Cardiac muscle cell (in vitro differentiated cells and primary cell): Measurements from ENCODE around the gene IP6K3. TPM values are rescaled to one million over a fixed set of nuclear protein-coding genes. Genes with fewer than 3 reads are reported as not detected.

Experiments
- DNase-seq, 2 donors: peaks; one replicate each; pipeline versions ENCODE4 v3.0.0 to v3.0.0-alpha.2; 2010 to 2017; ENCODE audit warnings: low read depth in 1 of 2, low spot score in 1 of 2
- H3K27ac ChIP-seq: fragments of 200-600 bp; sonication (generic); 2 replicates; pipeline ENCODE4 v1.5.1; 2016
- H3K27me3 ChIP-seq: fragments of 200-600 bp; sonication (generic); 2 replicates; pipeline ENCODE4 v1.6.0; 2016; ENCODE audit warnings: control low read depth
- H3K36me3 ChIP-seq: fragments of 200-600 bp; sonication (generic); 2 replicates; pipeline ENCODE4 v1.5.1; 2016; ENCODE audit warnings: control low read depth
- H3K4me1 ChIP-seq: fragments of 200-600 bp; sonication (generic); 2 replicates; pipeline ENCODE4 v1.8.1; 2017; ENCODE audit warnings: low read depth, mild to moderate bottlenecking, mixed run types
- H3K4me3 ChIP-seq: fragments of 200-600 bp; sonication (generic); 2 replicates; pipeline ENCODE4 v1.5.1; 2016; ENCODE audit warnings: mild to moderate bottlenecking
- H3K9me3 ChIP-seq: fragments of 200-600 bp; sonication (generic); 2 replicates; pipeline ENCODE4 v1.5.1; 2017; ENCODE audit warnings: low read depth, mild to moderate bottlenecking, control low read depth
- polyA plus RNA-seq: library from polyadenylated mRNA; unstranded; fragments of >200 nt; fragmentation: Nextera tagmentation; extraction: Ambion mirVana; gene quantifications from 2 replicates; pipeline ENCODE4 v1.2.1, GENCODE V29; 2016
- total RNA-seq: library from RNA; depleted of rRNA; stranded (reverse); fragments of >200 nt; gene quantifications from 2 replicates; pipeline ENCODE4 v1.2.3, GENCODE V29; 2016
- TF ChIP-seq, protein P1 (sequence below): IDR thresholded peaks from 2 replicates; pipeline ENCODE4 v1.5.1; 2012; ENCODE audit warnings: low read depth, mild to moderate bottlenecking, low read length

The IP6K3 gene
- total and polyA plus RNA-seq, 2 experiments from 2014 or later, result 2.9 to 5.0 TPM

DNA sequence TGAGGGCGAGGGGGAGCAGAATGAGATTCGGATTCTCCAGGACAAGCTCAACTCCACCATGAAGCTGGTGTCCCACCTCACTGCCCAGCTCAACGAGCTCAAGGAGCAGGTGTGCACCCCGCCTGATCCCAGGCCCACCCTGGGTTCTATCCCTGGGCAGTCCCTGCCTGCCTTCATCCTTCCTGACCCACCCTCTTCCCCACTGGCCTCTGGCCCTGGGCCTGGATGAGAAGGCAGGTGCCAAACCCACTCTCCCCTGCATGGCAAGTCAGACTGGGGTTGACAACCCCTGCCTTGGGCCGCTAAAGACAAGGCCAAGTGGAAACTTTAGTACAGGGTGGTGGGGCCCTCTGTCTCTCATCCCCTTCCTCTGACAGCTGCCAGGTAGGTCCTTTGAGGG lies 51.7 kb downstream of the IP6K3 start:
- no peak for DNase-seq
- Histone ChIP-seq H3K36me3 (no peaks in the 10 kb centered on the region), H3K4me1 (peaks cover 51% of the 10 kb centered on the region), H3K4me3 (no peak overlapping the region), H3K9me3 (no peaks in the 10 kb centered on the region), H3K27ac (peak overlapping the region; percentile 91), H3K27me3 (no peaks in the 10 kb centered on the region)
- TF ChIP-seq, protein P1, sequence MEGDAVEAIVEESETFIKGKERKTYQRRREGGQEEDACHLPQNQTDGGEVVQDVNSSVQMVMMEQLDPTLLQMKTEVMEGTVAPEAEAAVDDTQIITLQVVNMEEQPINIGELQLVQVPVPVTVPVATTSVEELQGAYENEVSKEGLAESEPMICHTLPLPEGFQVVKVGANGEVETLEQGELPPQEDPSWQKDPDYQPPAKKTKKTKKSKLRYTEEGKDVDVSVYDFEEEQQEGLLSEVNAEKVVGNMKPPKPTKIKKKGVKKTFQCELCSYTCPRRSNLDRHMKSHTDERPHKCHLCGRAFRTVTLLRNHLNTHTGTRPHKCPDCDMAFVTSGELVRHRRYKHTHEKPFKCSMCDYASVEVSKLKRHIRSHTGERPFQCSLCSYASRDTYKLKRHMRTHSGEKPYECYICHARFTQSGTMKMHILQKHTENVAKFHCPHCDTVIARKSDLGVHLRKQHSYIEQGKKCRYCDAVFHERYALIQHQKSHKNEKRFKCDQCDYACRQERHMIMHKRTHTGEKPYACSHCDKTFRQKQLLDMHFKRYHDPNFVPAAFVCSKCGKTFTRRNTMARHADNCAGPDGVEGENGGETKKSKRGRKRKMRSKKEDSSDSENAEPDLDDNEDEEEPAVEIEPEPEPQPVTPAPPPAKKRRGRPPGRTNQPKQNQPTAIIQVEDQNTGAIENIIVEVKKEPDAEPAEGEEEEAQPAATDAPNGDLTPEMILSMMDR, result no peak

DNA sequence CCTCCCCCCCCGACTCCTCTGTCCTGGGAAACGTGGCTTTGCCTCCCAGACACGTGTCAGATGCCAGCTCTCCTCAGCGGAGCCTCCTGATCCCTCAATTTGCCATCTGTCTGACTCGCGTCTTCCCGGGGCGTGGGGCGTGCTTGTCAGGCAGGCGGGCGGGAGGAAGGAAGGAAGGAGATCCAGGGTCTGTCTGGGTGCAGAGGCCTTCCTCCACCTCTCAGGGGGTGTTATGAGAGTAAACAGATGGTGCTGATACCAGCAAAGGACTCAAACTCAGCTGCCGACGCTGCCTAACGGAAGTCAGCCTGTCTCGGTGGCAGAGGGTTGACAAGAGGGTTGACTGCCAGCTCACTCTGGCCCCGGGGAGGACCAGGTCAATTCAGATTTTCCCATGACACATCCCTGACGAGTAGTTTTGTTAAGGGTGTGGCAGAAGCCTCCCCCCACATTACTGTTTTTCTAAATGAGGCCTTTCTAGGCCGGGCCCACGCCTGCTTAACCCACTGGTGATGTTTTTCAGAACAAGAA lies 52.2 kb downstream of the IP6K3 start:
- peaks cover 51% of the 10 kb centered on the region for H3K4me1 ChIP-seq
- TF ChIP-seq, protein P1, result no peak
- H3K27me3 ChIP-seq, result no peaks in the 10 kb centered on the region
- DNase-seq, result peak; percentile 30 to 46
- no peak overlapping the region for H3K4me3 ChIP-seq
- no peaks in the 10 kb centered on the region for H3K36me3 ChIP-seq
- H3K27ac ChIP-seq, result peak overlapping the region; percentile 91
- H3K9me3 ChIP-seq, result no peaks in the 10 kb centered on the region

DNA sequence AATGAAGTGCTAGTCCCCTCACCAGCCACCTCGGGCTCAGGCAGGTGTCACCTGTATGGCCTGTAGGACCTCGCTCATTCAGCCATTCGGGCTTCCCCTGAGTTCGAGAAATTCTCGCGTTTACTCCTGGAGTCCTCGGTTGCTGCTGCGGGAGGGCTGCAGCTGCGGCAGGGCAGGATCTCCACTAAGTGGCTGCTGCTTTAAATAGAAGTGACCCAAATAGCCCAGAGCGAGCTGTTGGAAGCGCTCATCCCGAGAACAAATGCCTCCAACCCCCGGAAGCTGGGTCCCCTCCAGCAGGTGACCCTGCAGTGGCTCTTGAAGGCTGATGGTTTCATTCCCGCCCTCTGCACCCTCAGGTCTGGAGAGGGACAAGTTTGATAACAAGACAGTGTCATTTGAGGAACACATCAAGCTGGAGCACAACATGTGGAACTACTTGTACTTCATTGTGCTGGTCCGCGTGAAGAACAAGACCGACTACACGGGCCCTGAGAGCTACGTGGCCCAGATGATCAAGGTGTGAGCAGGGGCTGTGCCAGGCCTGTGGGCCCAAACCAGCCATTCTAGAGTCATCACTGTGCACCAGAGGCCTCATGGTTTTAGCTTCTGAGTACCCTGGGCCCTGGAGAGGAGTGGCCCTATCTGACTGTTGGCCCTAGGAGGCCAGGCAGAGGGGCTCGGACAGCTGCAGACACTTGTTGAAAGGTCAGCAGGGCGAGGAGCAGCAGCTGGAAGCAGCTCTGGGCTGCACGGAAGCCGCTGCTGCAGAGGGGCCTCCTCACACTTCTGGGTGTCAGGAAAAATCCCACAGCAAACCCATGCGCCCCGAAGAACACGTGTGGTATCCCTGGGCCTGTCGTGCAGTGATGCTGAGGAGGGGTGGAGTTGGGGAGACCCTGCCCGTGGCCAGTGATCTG lies 53.3 kb downstream of the IP6K3 start:
- no peaks in the 10 kb centered on the region for H3K27me3 ChIP-seq
- peak in 1 of 2 donors; percentile 68 for DNase-seq
- no peaks in the 10 kb centered on the region for H3K9me3 ChIP-seq
- TF ChIP-seq, protein P1, result no peak
- no peaks in the 10 kb centered on the region for H3K36me3 ChIP-seq
- no peak overlapping the region for H3K4me3 ChIP-seq
- H3K4me1 ChIP-seq, result peaks cover 51% of the 10 kb centered on the region
- peak overlapping the region; percentile 91 for H3K27ac ChIP-seq

DNA sequence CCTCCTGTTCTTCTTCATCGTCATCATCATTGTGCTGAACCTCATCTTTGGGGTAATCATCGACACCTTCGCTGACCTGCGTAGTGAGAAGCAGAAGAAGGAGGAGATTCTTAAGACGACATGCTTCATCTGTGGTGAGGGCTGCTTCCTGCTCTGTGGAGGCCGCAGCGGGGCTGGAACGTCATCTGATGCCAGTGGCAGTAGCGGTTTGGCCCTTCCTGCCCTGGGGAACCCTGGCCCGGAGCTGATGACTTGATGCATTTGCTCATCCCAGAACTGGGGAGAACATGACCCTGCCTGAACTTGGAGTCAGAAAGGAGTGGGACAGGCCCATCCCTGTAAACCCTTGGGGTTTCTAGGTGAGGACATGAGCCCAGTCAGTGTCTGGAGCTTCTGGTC lies 53.9 kb downstream of the IP6K3 start:
- Histone ChIP-seq H3K4me1 (peaks cover 51% of the 10 kb centered on the region), H3K27ac (peak overlapping the region; percentile 91), H3K4me3 (no peak overlapping the region), H3K27me3 (no peaks in the 10 kb centered on the region), H3K9me3 (no peaks in the 10 kb centered on the region), H3K36me3 (no peaks in the 10 kb centered on the region)
- TF ChIP-seq, protein P1, result no peak
- peak in 1 of 2 donors; percentile 24 for DNase-seq

DNA sequence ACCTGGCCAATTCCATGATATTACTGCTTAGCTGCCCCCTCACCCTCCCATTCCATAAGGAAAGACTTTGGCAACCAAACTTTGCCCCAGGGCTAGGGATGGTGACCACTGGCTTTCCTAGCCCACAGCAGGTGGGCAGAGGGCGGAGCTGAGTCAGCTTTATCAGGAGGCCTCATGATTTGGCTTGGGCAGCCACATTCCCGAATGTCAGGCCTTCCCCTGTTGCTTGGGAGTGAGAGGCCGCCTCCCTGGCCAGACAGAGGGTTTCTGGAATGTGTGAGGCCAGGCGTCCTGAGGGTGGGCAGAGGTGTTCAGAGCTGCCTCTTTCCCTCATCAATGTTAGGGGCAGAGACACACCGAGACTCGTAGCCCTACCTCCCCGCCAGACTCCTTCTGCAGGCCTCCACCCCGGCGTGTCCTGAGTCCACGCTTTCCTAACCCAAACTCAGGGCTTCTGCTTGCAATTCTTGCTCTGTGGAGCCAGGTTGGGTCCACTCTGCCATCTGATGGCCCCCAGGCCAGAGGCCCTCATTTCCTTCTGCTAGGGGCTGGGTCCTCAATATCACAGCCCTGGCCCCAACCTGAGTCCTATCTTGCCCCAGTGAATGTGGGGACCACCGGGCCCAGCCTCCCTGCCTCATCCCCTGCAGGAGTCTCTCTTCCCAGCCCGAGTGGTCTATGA lies 54.5 kb downstream of the IP6K3 start:
- no peaks in the 10 kb centered on the region for H3K27me3 ChIP-seq
- H3K36me3 ChIP-seq, result no peaks in the 10 kb centered on the region
- H3K27ac ChIP-seq, result peak overlapping the region; percentile 91
- H3K9me3 ChIP-seq, result no peaks in the 10 kb centered on the region
- H3K4me1 ChIP-seq, result peaks cover 49% of the 10 kb centered on the region
- peak; percentile 72 to 83 for DNase-seq
- TF ChIP-seq, protein P1, result no peak
- no peak overlapping the region for H3K4me3 ChIP-seq
